ENCODE results near the gene SCYGR7.

DNA sequence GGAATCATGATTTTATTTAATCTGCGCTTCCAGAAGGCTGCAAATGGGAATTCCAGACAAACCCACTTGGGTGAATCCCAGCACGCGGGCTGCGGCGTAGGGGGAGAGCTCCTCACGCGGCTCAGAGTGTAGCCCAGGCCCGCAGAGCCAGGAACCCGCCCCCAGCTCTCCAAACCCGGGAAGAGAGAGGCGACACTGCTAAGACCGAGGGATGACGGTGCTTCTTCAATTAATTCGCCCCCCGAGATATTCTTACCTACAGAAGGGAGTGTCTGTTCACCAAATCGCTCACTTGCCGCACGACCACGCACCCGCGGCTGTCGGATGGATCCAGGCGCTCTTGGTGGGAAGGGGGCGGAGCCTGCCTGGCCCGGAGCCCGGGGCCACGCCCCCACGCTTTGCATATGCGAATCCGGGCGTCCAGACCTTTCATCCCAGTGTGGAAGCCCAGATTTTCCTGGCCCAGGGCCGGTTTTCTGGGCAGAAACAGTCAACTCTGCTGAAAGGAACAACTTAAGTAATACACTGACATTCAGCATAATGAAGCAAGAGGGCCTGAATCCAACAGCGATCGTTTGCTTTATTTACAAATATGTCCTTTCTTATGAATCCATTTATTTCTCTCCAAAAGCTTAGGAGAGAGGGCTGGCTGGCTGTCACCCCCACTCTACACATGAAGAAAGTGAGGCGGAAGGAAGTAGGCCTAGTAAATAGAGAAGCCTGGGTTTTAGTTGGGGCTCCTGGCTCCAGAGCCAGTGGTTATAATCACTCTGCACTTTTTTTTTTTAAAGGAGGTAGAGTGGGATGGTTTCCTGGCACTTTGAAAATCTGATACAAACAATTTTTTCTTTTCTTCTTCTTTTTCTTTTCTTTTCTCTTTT lies 10.2 kb upstream of the SCYGR7 start, which contains the start of gene SLC19A3:
- TF ChIP-seq, protein P1, sequence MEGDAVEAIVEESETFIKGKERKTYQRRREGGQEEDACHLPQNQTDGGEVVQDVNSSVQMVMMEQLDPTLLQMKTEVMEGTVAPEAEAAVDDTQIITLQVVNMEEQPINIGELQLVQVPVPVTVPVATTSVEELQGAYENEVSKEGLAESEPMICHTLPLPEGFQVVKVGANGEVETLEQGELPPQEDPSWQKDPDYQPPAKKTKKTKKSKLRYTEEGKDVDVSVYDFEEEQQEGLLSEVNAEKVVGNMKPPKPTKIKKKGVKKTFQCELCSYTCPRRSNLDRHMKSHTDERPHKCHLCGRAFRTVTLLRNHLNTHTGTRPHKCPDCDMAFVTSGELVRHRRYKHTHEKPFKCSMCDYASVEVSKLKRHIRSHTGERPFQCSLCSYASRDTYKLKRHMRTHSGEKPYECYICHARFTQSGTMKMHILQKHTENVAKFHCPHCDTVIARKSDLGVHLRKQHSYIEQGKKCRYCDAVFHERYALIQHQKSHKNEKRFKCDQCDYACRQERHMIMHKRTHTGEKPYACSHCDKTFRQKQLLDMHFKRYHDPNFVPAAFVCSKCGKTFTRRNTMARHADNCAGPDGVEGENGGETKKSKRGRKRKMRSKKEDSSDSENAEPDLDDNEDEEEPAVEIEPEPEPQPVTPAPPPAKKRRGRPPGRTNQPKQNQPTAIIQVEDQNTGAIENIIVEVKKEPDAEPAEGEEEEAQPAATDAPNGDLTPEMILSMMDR (IDR thresholded peaks at IDR 0.05), result no peak
- no peak for TF ChIP-seq POLR2A (IDR thresholded peaks at IDR 0.05)
